ENCODE data around the gene ADGRG6.

The ADGRG6 gene

DNA sequence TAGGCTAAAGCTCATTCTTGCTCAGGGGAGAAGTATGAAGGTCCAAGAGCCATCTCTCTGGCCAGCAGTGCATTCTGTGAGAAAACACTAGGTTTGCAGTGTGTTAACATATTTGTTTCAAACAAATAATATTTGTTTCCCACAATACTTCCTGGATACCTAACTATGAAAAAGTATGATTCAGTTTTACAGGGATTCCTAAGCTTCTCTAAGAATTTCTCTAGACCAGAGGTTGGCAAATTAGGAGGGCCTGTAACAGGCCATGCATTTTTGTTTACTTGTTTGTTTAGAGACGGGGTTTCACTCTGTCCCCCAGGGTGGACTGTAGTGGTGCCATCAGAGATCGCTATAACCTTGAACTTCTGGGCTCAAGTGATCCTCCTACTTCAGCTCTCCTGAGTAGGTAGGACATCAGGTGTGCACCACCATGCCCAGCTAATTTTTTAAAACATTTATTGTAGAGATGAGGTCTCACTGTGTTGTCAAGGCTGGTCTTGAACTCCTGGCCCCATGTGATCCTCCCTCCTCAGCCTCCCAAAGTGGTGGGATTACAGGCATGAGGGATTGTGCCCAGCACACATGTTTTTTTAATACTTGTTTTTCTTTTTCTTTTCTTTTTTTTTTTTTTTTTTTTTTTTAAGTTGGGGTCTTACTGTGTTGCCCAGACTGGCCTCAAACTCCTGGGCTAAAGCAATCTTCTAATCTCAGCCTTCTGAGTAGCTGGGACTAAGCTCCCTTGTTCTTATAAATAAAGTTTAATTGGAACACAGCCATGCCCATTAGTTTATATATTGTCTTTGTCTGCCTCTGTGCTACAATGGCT, 71.7 kb downstream of the ADGRG6 start:
- DNase-seq (ENCODE audit: extremely low spot score): no peak
- ChIA-PET CTCF (interaction anchor here (0.7 to 0.8 kb wide), 3 partner anchors 11 to 35 kb away, joined by 3 read pairs; no protein-coding TSS in a partner anchor), POLR2A (interaction anchor here (0.9 kb wide), 1 partner anchor 33 kb away, joined by 3 read pairs; no protein-coding TSS in a partner anchor)
- TF ChIP-seq LEF1 (IDR thresholded peaks at IDR 0.05; ENCODE audit: borderline replicate concordance) (no peak), CTBP1 (IDR thresholded peaks at IDR 0.05; ENCODE audit: borderline replicate concordance) (no peak), BHLHE40 (IDR thresholded peaks at IDR 0.05; ENCODE audit: borderline replicate concordance) (no peak)

DNA sequence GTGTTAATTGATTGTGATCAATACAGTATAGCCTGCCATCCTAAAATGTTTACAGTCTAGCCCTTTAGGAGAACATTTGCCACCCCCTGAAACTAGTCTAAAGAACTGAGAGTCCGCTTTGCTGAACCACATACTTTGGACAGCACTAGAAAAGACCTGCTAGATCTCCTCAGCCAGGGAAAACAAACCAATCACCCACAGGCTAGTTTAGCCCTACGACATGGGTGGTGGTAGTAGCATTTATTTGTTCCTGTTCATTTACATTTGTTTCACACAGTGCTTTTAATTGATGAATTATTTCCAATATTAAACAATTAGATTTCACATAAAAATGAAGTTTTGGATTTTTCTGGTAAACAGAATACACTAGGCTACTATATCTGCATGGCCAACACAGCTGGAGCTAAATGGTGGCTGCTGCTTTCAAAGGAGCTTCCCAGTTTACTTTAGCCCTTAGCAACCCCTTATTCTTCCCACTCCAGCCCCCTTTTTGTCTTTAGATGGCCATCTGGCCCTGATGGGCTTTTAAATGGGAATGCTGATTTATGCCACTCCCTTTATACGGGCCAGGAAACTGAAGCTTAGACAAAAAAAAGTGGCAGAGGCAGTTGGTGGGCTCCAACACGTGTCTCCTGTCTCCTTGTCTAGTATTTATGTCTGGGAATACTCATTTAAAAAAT, 72.4 kb downstream of the ADGRG6 start:
- DNase-seq (ENCODE audit: extremely low spot score): no peak
- POLR2A ChIA-PET: no interaction called here
- TF ChIP-seq ELF4 (IDR thresholded peaks at IDR 0.05) (no peak), L3MBTL2 (conservative IDR thresholded peaks at IDR 0.05) (no peak), CTBP1 (IDR thresholded peaks at IDR 0.05; ENCODE audit: borderline replicate concordance) (no peak)
- CTCF ChIA-PET: no interaction called here

GRCh38 chr6:142374965-142375733, 73.3 kb downstream of the ADGRG6 start:
- CTCF ChIA-PET: no interaction called here
- POLR2A ChIA-PET: no interaction called here
- TF ChIP-seq ARNT (IDR thresholded peaks at IDR 0.05): no peak
- TF ChIP-seq, protein P1, sequence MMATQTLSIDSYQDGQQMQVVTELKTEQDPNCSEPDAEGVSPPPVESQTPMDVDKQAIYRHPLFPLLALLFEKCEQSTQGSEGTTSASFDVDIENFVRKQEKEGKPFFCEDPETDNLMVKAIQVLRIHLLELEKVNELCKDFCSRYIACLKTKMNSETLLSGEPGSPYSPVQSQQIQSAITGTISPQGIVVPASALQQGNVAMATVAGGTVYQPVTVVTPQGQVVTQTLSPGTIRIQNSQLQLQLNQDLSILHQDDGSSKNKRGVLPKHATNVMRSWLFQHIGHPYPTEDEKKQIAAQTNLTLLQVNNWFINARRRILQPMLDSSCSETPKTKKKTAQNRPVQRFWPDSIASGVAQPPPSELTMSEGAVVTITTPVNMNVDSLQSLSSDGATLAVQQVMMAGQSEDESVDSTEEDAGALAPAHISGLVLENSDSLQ (IDR thresholded peaks at IDR 0.05): 0 out of 2 replicates have a peak, but pooled peaks have one; percentile 20
- DNase-seq (ENCODE audit: extremely low spot score): no peak

- CTCF ChIA-PET: no interaction called here
- no peak for DNase-seq (ENCODE audit: extremely low spot score)
- TF ChIP-seq NFRKB (IDR thresholded peaks at IDR 0.05): no peak
- TF ChIP-seq, protein P1 (IDR thresholded peaks at IDR 0.05): peak; percentile 49
- POLR2A ChIA-PET: interaction anchor here (1.4 to 1.6 kb wide), 2 partner anchors 11 to 90 kb away, joined by 3 read pairs; no protein-coding TSS in a partner anchor
Measured at GRCh38 chr6:142376115-142376514, 74.3 kb downstream of the ADGRG6 start.

GRCh38 chr6:142376800-142377496, 75.1 kb downstream of the ADGRG6 start:
- TF ChIP-seq SP1 (IDR thresholded peaks at IDR 0.05) (no peak), NFRKB (IDR thresholded peaks at IDR 0.05) (no peak), TARDBP (IDR thresholded peaks at IDR 0.05) (no peak), FOXA1 (IDR thresholded peaks at IDR 0.05) (no peak), LEF1 (IDR thresholded peaks at IDR 0.05; ENCODE audit: borderline replicate concordance) (no peak), FOXM1 (IDR thresholded peaks at IDR 0.05; ENCODE audit: borderline replicate concordance) (no peak), ARNT (IDR thresholded peaks at IDR 0.05) (no peak), ZNF384 (IDR thresholded peaks at IDR 0.05) (no peak), HDGF (IDR thresholded peaks at IDR 0.05; ENCODE audit: borderline replicate concordance) (no peak), ELF4 (IDR thresholded peaks at IDR 0.05) (no peak), BHLHE40 (IDR thresholded peaks at IDR 0.05; ENCODE audit: borderline replicate concordance) (no peak), FOXK2 (IDR thresholded peaks at IDR 0.05) (no peak), L3MBTL2 (conservative IDR thresholded peaks at IDR 0.05) (no peak), SUZ12 (IDR thresholded peaks at IDR 0.05) (no peak), CTBP1 (IDR thresholded peaks at IDR 0.05; ENCODE audit: borderline replicate concordance) (no peak)
- TF ChIP-seq, protein P1 (IDR thresholded peaks at IDR 0.05): no peak
- peak; percentile 73 for DNase-seq (ENCODE audit: extremely low spot score)
- ChIA-PET POLR2A (interaction anchor here (0.7 to 1.6 kb wide), 5 partner anchors 11 to 91 kb away, joined by 3 to 5 read pairs (median 3); no protein-coding TSS in a partner anchor), CTCF (interaction anchor here (0.9 kb wide), 1 partner anchor 231 kb away, joined by 3 read pairs; no protein-coding TSS in a partner anchor)

GRCh38 chr6:142377497-142377848, 75.7 kb downstream of the ADGRG6 start:
- DNase-seq (ENCODE audit: extremely low spot score): no peak
- CTCF ChIA-PET: interaction anchor here (0.9 kb wide), 1 partner anchor 231 kb away, joined by 3 read pairs; no protein-coding TSS in a partner anchor
- POLR2A ChIA-PET: interaction anchor here (1.0 to 1.6 kb wide), 4 partner anchors 10 to 92 kb away, joined by 3 to 5 read pairs (median 3); no protein-coding TSS in a partner anchor
- no peak for TF ChIP-seq CTBP1 (IDR thresholded peaks at IDR 0.05; ENCODE audit: borderline replicate concordance)
- TF ChIP-seq FOXA1 (IDR thresholded peaks at IDR 0.05): no peak
- TF ChIP-seq SUZ12 (IDR thresholded peaks at IDR 0.05): no peak
- no peak for TF ChIP-seq ARNT (IDR thresholded peaks at IDR 0.05)
- no peak for TF ChIP-seq BHLHE40 (IDR thresholded peaks at IDR 0.05; ENCODE audit: borderline replicate concordance)
- TF ChIP-seq ZNF384 (IDR thresholded peaks at IDR 0.05): no peak

Measured in HEK293T (cell line).